Testis (tissue), 3 donors: ENCODE data around the gene ELMO1. TPM values are rescaled to one million over a fixed set of nuclear protein-coding genes. Genes with fewer than 3 reads are reported as not detected.
A peak's percentile ranks its signal among the peaks of the same experiment; 100 is the strongest.

ENCODE experiments used
- DNase-seq: peaks from one replicate; pipeline ENCODE4 v3.0.0-alpha.2; 2019
- H3K27ac ChIP-seq, 2 donors: fragments of 200-600 bp; sonication (generic); one replicate each; pipeline ENCODE4 v1.5.1; 2019
- H3K27me3 ChIP-seq: fragments of 200-600 bp; sonication (generic); one replicate; pipeline ENCODE4 v1.5.1; 2019
- H3K36me3 ChIP-seq: fragments of 200-600 bp; sonication (generic); one replicate; pipeline ENCODE4 v1.5.1; 2017; ENCODE audit warnings: low read depth; ENCODE audit errors: missing control alignments
- H3K4me1 ChIP-seq: fragments of 200-600 bp; sonication (generic); one replicate; pipeline ENCODE4 v1.5.1; 2019
- H3K4me3 ChIP-seq, 2 donors: fragments of 200-600 bp; sonication (generic); one replicate each; pipeline ENCODE4 v1.5.1; 2017 to 2019
- H3K9me3 ChIP-seq: fragments of 200-600 bp; sonication (generic); one replicate; pipeline ENCODE4 v1.5.1; 2017
- POLR2A ChIP-seq: fragments of 450-650 bp; IDR thresholded peaks from one replicate; pipeline ENCODE4 v1.6.1; 2017; ENCODE audit warnings: antibody characterized with exemption, mild to moderate bottlenecking, moderate library complexity
- WGBS, 2 donors: methylation state at CpG; one replicate each; pipeline ENCODE4 v1.1.5; 2018; 5-methylcytosine and 5-hydroxymethylcytosine counted together
- intact Hi-C: fragments of 100-400 bp; cut with DNase I; formaldehyde crosslinking; loops from one replicate; pipeline ENCODE4 v1.15.1; 2023; ENCODE audit warnings: low total_unique reads
- polyA plus RNA-seq: library from polyadenylated mRNA; stranded (reverse); fragments of 350-450 nt; fragmentation: Illumina TruSeq; extraction: RNeasy Lipid Tissue Mini Kit (QIAGEN cat#74804); gene quantifications from one replicate; pipeline ENCODE4 v1.2.3, GENCODE V29; 2014; ENCODE audit warnings: low read depth, low replicate concordance; ENCODE audit not compliant: insufficient read depth
- total RNA-seq, 2 donors: library from RNA; depleted of rRNA; stranded (reverse); fragments of >200 nt; gene quantifications; one replicate each; pipeline ENCODE4 v1.2.3, GENCODE V29; 2016
- TF ChIP-seq, protein P1 (sequence below), 3 experiments: fragments of 450-650 bp in 2 of 3; fragments of 200-600 bp in 1 of 3; sonication (generic) in 1 of 3; IDR thresholded peaks; one replicate each; pipeline ENCODE4 v1.5.1; 2016 to 2019; ENCODE audit warnings: antibody characterized with exemption in 3 of 3, mild to moderate bottlenecking in 2 of 3, moderate library complexity in 1 of 3

The ELMO1 gene
- total and polyA plus RNA-seq, 3 donors from 2014 or later, result 12.9 to 47.2 (median 36.5) TPM

DNA sequence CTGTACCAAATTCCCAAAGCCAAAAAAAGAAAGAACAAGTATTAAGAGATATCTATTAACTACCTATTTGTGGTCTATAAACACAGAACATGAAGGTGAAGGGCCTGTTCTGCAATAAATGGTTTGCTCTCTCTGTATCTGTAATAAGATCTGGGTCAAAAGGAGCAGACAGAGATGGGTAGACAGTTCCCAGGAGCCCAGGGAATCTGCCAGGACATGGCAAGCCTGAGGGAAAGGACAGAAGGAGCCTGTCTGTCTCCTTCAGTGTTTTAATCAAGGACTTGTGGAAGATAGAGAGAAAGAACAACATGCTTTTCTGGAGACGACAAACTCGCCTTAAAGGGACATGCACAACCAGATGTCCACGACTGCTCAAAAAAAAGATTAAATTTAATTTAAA lies 165.7 kb downstream of the ELMO1 start:
- Histone ChIP-seq H3K27ac (peak overlapping the region; percentile 6 to 74), H3K27me3 (no peaks in the 10 kb centered on the region), H3K36me3 (no peaks in the 10 kb centered on the region), H3K4me1 (peaks cover 45% of the 10 kb centered on the region), H3K4me3 (no peak overlapping the region), H3K9me3 (no peaks in the 10 kb centered on the region)
- no peak for DNase-seq
- TF ChIP-seq POLR2A, result no peak
- TF ChIP-seq, protein P1, sequence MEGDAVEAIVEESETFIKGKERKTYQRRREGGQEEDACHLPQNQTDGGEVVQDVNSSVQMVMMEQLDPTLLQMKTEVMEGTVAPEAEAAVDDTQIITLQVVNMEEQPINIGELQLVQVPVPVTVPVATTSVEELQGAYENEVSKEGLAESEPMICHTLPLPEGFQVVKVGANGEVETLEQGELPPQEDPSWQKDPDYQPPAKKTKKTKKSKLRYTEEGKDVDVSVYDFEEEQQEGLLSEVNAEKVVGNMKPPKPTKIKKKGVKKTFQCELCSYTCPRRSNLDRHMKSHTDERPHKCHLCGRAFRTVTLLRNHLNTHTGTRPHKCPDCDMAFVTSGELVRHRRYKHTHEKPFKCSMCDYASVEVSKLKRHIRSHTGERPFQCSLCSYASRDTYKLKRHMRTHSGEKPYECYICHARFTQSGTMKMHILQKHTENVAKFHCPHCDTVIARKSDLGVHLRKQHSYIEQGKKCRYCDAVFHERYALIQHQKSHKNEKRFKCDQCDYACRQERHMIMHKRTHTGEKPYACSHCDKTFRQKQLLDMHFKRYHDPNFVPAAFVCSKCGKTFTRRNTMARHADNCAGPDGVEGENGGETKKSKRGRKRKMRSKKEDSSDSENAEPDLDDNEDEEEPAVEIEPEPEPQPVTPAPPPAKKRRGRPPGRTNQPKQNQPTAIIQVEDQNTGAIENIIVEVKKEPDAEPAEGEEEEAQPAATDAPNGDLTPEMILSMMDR (IDR thresholded peaks at IDR 0.05), result no peak
- WGBS, 2 donors, result 50 to 69% methylated on average over 3 of the region's 3 CpGs
- intact Hi-C loops, result no loop called here

DNA sequence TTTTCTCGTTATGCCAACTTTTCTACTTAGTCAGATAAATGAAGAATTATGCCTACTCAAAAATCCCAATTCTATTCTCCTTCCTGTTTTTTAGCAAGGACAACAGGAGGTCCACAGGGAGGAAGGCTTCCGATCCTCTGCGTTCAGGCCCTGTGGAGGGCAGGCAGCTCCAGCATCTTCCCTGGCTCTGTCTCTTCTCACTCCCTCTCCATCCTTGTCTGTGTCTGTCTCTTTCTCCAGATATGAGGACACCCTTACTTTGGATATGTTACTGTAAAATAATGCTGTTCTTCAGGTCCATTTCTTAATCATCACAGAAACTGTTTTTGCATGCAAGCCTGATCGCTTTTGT lies 166.6 kb downstream of the ELMO1 start:
- Histone ChIP-seq H3K27ac (peak overlapping the region in 1 of 2 donors; percentile 74), H3K36me3 (no peaks in the 10 kb centered on the region), H3K27me3 (no peaks in the 10 kb centered on the region), H3K4me1 (peaks cover 45% of the 10 kb centered on the region), H3K4me3 (no peak overlapping the region), H3K9me3 (no peaks in the 10 kb centered on the region)
- TF ChIP-seq POLR2A, result no peak
- TF ChIP-seq, protein P1 (IDR thresholded peaks at IDR 0.05), result no peak
- intact Hi-C loops, result no loop called here
- no peak for DNase-seq
- 73 to 77% methylated on average over 4 of the region's 4 CpGs for WGBS, 2 donors

DNA sequence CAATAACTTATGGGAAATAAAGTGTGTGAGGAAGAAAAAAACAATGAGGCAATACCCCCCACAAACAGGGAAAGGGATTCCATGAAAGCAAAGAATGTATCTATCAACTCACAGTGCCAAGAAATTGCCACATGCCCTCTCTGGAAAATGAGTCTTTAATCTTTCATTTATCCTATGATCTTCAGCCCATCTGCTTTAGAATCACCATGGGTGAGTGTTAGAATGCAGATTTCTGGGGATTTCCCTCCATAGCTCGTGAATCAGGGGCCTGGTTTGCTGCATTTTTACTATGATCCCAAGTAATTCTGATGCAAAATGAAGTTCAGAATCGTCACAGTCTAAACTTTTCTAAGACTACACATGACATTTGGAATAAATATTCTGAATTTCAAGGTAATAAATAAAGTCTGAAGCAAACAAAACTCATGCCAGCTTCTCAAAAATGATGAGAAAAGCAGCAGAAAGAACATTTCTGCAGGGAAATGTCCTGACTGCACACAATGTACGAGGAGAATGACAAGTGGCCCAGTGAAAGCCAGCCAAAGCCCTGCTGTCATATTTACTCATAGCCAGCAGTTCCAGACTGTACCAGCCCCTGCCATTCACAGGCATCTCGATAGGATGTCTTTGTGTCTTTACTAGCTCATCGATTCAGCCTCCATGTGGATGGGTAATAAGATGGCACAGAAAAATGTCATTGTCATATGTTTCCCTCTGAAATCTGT lies 167.1 kb downstream of the ELMO1 start:
- Histone ChIP-seq H3K27ac (peak overlapping the region in 1 of 2 donors; percentile 74), H3K4me1 (peaks cover 40% of the 10 kb centered on the region), H3K27me3 (no peaks in the 10 kb centered on the region), H3K9me3 (no peaks in the 10 kb centered on the region), H3K36me3 (no peaks in the 10 kb centered on the region), H3K4me3 (no peak overlapping the region)
- no peak for DNase-seq
- intact Hi-C loops, result no loop called here
- WGBS, 2 donors, result 77 to 78% methylated on average over 5 of the region's 5 CpGs
- TF ChIP-seq POLR2A, result no peak
- TF ChIP-seq, protein P1 (IDR thresholded peaks at IDR 0.05), result no peak

DNA sequence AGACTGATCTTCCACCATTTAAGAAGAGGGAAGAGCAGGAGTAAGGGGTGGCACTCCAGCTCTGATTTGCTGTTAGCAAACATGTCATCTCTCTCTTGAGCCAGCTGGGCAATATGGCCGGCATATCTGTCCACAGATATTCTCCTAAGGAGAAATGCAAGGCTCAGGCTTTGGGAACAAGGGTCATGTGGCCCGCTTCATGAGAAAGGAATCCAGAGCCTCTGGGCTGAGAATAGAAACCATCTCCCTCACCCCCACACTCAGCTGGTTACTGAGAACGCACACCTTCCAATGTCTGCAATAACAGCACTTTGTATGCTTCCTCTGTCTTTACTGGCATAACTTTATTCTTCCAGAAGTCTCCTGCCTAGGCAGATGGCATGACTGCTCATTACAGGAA lies 171.2 kb downstream of the ELMO1 start:
- Histone ChIP-seq H3K4me3 (no peak overlapping the region), H3K27ac (no peak overlapping the region), H3K36me3 (no peaks in the 10 kb centered on the region), H3K9me3 (no peaks in the 10 kb centered on the region), H3K4me1 (peaks cover 4% of the 10 kb centered on the region), H3K27me3 (no peaks in the 10 kb centered on the region)
- WGBS, 2 donors, result 78 to 87% methylated on average over 3 of the region's 3 CpGs
- intact Hi-C loops, result no loop called here
- DNase-seq, result no peak
- no peak for TF ChIP-seq POLR2A
- TF ChIP-seq, protein P1 (IDR thresholded peaks at IDR 0.05), result no peak
